SHP77 (cell line): ENCODE data around the gene CPLX1.

Source experiments
- DNase-seq, 2 experiments: peaks; one replicate each; lab custom pipeline; 2025; lab: John Stamatoyannopoulos, UW

The CPLX1 gene

GRCh38 chr4:832536-832935 is 6.6 kb upstream of the CPLX1 start:
- no peak for DNase-seq

- DNase-seq: no peak
Measured at GRCh38 chr4:832108-832507, 6.2 kb upstream of the CPLX1 start.

GRCh38 chr4:831483-831805 is 5.5 kb upstream of the CPLX1 start:
- no peak for DNase-seq

- DNase-seq: no peak
Measured at GRCh38 chr4:830601-831482, 4.9 kb upstream of the CPLX1 start.

GRCh38 chr4:829761-830600 is 4.1 kb upstream of the CPLX1 start:
- DNase-seq: no peak

- no peak for DNase-seq
Measured at GRCh38 chr4:829291-829690, 3.4 kb upstream of the CPLX1 start.

- DNase-seq: peak; percentile 19 to 22
Measured at GRCh38 chr4:828641-829271, 2.8 kb upstream of the CPLX1 start.

GRCh38 chr4:827209-828081 is 1.5 kb upstream of the CPLX1 start:
- DNase-seq: no peak

GRCh38 chr4:826508-827208 is 729 bp upstream of the CPLX1 start:
- no peak for DNase-seq

GRCh38 chr4:825063-825970 is 612 bp downstream of the CPLX1 start:
- DNase-seq: no peak

GRCh38 chr4:824461-825062 is 1.4 kb downstream of the CPLX1 start:
- DNase-seq: no peak

- DNase-seq: no peak
Measured at GRCh38 chr4:823761-824460, 2.0 kb downstream of the CPLX1 start.

- no peak for DNase-seq
Measured at GRCh38 chr4:823176-823760, 2.7 kb downstream of the CPLX1 start.

- no peak for DNase-seq
Measured at GRCh38 chr4:822361-823175, 3.4 kb downstream of the CPLX1 start.

GRCh38 chr4:821631-822030 is 4.3 kb downstream of the CPLX1 start:
- DNase-seq: no peak

GRCh38 chr4:821181-821591 is 4.7 kb downstream of the CPLX1 start:
- no peak for DNase-seq

GRCh38 chr4:820230-821172 is 5.4 kb downstream of the CPLX1 start:
- DNase-seq: no peak
